MM.1S (cell line): ENCODE results near the gene TTC34.

Experiments
- DNase-seq: peaks from one replicate; pipeline ENCODE4 v3.0.0-alpha.2; 2015
- H2AFZ ChIP-seq: fragments of 300-600 bp; sonication (generic); 2 replicates; pipeline ENCODE4 v1.6.0; 2016; ENCODE audit warnings: antibody characterized with exemption, low read length
- H3F3A ChIP-seq: fragments of 300-600 bp; sonication (generic); 2 replicates; pipeline ENCODE4 v1.6.1; 2016; ENCODE audit warnings: mild to moderate bottlenecking, antibody characterized with exemption, low read length, moderate library complexity, mixed read lengths; ENCODE audit not compliant: insufficient read depth
- H3K27ac ChIP-seq: fragments of 300-600 bp; sonication (generic); 2 replicates; pipeline ENCODE4 v1.5.1; 2016; ENCODE audit warnings: mild to moderate bottlenecking, low read length
- H3K27me3 ChIP-seq: fragments of 300-600 bp; sonication (generic); replicated peaks from 2 replicates; pipeline ENCODE4 v1.6.0; 2016; ENCODE audit warnings: low read length; ENCODE audit not compliant: insufficient read depth
- H3K36me3 ChIP-seq: fragments of 300-600 bp; sonication (generic); replicated peaks from 2 replicates; pipeline ENCODE4 v1.6.1; 2016; ENCODE audit warnings: mild to moderate bottlenecking, low read length, mixed read lengths; ENCODE audit not compliant: insufficient read depth
- H3K4me1 ChIP-seq: fragments of 300-600 bp; sonication (generic); 2 replicates; pipeline ENCODE4 v1.6.1; 2016; ENCODE audit warnings: low read length, mixed read lengths
- H3K4me2 ChIP-seq: fragments of 300-600 bp; sonication (generic); 2 replicates; pipeline ENCODE4 v1.6.0; 2016; ENCODE audit warnings: low read depth, low read length
- H3K4me3 ChIP-seq: fragments of 300-600 bp; sonication (generic); 2 replicates; pipeline ENCODE4 v1.5.1; 2016; ENCODE audit warnings: low read length, mixed read lengths
- H3K79me2 ChIP-seq: fragments of 300-600 bp; sonication (generic); 2 replicates; pipeline ENCODE4 v1.6.1; 2016; ENCODE audit warnings: mixed run types, low read length, mixed read lengths
- H3K9ac ChIP-seq: fragments of 300-600 bp; sonication (generic); 2 replicates; pipeline ENCODE4 v1.6.1; 2016; ENCODE audit warnings: low read length, mixed read lengths
- H3K9me2 ChIP-seq: fragments of 300-600 bp; sonication (generic); replicated peaks from 2 replicates; pipeline ENCODE4 v1.6.1; 2016; ENCODE audit warnings: mild to moderate bottlenecking, low read length, mixed read lengths; ENCODE audit not compliant: insufficient read depth
- H3K9me3 ChIP-seq: fragments of 300-600 bp; sonication (generic); replicated peaks from 2 replicates; pipeline ENCODE4 v1.6.1; 2016; ENCODE audit warnings: mild to moderate bottlenecking, low read length, mixed read lengths; ENCODE audit not compliant: insufficient read depth
- H4K20me1 ChIP-seq: fragments of 300-600 bp; sonication (generic); 2 replicates; pipeline ENCODE4 v1.6.1; 2016; ENCODE audit warnings: mild to moderate bottlenecking, low read length, moderate library complexity, mixed read lengths; ENCODE audit not compliant: insufficient read depth
- EZH2 ChIP-seq: fragments of 300-600 bp; sonication (generic); optimal IDR thresholded peaks from 2 replicates; pipeline ENCODE3; 2017; ENCODE audit warnings: low read depth, mild to moderate bottlenecking, antibody characterized with exemption, low read length, mixed read lengths
- EZH2phosphoT487 ChIP-seq: fragments of 300-600 bp; sonication (generic); IDR thresholded peaks from 2 replicates; pipeline ENCODE4 v1.6.1; 2018; ENCODE audit warnings: antibody characterized with exemption, low read length
- TF ChIP-seq, protein P1 (sequence below): fragments of 300-600 bp; sonication (generic); IDR thresholded peaks from 2 replicates; pipeline ENCODE4 v1.5.1; 2016; ENCODE audit warnings: antibody characterized with exemption, low read length, mixed read lengths

Gene TTC34

DNA sequence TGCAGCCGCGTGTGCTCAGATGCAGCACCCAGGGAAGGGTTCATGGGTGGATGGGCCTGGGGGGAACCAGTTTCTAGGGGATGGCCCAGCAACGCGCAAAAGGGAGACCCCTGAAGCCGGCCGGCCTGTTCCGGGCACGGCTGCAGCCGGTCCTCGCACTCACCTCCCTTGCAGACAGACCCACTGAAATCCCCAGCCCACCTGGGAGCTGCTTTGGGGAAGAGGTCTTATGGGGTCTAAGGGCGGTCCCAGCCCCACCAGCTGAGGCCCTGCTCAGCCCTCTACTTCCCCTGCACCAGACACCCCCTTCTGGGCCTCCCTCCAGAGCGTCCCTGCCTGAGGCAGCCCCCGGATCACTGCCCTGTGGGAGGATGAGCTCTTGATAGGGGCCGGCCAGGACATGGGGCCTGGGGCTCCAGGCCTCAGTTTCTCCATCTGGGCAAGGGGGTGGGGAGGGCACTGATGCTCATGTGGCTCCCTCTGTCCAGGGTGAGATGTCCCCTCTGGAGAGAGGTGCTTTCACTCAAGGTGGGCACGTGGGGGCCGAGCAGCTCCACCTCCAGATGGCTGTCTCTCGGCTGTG lies 20.0 kb upstream of the TTC34 start:
- no peak overlapping the region for H2AFZ ChIP-seq
- no peaks in the 10 kb centered on the region for H3K4me1 ChIP-seq
- H3K79me2 ChIP-seq = no peaks in the 10 kb centered on the region
- no peaks in the 10 kb centered on the region for H3K36me3 ChIP-seq
- H3K27me3 ChIP-seq = peaks cover 79% of the 10 kb centered on the region
- H3F3A ChIP-seq = no peaks in the 10 kb centered on the region
- TF ChIP-seq EZH2 (no peak), EZH2phosphoT487 (no peak)
- TF ChIP-seq, protein P1, sequence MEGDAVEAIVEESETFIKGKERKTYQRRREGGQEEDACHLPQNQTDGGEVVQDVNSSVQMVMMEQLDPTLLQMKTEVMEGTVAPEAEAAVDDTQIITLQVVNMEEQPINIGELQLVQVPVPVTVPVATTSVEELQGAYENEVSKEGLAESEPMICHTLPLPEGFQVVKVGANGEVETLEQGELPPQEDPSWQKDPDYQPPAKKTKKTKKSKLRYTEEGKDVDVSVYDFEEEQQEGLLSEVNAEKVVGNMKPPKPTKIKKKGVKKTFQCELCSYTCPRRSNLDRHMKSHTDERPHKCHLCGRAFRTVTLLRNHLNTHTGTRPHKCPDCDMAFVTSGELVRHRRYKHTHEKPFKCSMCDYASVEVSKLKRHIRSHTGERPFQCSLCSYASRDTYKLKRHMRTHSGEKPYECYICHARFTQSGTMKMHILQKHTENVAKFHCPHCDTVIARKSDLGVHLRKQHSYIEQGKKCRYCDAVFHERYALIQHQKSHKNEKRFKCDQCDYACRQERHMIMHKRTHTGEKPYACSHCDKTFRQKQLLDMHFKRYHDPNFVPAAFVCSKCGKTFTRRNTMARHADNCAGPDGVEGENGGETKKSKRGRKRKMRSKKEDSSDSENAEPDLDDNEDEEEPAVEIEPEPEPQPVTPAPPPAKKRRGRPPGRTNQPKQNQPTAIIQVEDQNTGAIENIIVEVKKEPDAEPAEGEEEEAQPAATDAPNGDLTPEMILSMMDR = no peak
- H3K4me3 ChIP-seq = no peak overlapping the region
- no peak overlapping the region for H3K27ac ChIP-seq
- no peak overlapping the region for H3K4me2 ChIP-seq
- no peaks in the 10 kb centered on the region for H3K9me2 ChIP-seq
- no peaks in the 10 kb centered on the region for H4K20me1 ChIP-seq
- H3K9me3 ChIP-seq = no peaks in the 10 kb centered on the region
- DNase-seq = no peak
- no peak overlapping the region for H3K9ac ChIP-seq

DNA sequence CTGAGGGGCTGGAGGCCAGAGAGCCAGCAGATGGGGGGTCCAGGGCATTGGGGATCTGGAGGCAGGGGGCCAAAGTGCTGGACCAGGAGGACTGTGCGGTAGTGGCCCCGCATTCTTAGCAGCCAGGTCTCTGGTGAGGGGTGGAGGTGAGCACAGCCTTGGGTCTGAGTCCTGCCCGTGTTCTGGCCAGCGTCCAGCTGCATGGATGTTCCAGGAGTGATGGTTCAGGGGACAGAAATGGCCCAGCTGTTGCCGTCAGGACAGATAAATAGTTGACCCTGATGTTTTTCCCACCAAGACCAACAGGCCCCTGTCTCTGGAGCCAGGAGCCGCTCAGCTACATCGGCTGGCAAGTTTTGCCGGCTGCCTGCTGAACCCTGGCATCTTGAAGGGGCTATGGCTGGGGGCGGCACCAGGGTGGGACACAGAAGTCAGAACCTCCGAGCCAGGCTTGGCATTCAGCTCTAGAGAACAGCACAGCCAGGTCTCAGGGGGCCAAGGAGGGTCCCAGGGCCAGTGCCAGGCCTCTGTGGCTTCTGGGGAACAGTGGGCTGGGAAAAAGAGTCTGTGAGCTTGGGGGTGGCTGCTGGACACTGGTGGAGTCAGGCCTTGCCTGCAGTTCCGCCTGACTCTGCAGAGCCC lies 19.4 kb upstream of the TTC34 start:
- Histone ChIP-seq H3K9me2 (no peaks in the 10 kb centered on the region), H3K9me3 (no peaks in the 10 kb centered on the region), H2AFZ (no peak overlapping the region), H3K4me3 (no peak overlapping the region), H4K20me1 (no peaks in the 10 kb centered on the region), H3K4me2 (no peak overlapping the region), H3K27ac (no peak overlapping the region), H3F3A (no peaks in the 10 kb centered on the region), H3K36me3 (no peaks in the 10 kb centered on the region), H3K27me3 (peaks cover 80% of the 10 kb centered on the region), H3K4me1 (no peaks in the 10 kb centered on the region), H3K9ac (no peak overlapping the region), H3K79me2 (no peaks in the 10 kb centered on the region)
- TF ChIP-seq EZH2 (no peak), EZH2phosphoT487 (no peak)
- TF ChIP-seq, protein P1 = no peak
- no peak for DNase-seq

DNA sequence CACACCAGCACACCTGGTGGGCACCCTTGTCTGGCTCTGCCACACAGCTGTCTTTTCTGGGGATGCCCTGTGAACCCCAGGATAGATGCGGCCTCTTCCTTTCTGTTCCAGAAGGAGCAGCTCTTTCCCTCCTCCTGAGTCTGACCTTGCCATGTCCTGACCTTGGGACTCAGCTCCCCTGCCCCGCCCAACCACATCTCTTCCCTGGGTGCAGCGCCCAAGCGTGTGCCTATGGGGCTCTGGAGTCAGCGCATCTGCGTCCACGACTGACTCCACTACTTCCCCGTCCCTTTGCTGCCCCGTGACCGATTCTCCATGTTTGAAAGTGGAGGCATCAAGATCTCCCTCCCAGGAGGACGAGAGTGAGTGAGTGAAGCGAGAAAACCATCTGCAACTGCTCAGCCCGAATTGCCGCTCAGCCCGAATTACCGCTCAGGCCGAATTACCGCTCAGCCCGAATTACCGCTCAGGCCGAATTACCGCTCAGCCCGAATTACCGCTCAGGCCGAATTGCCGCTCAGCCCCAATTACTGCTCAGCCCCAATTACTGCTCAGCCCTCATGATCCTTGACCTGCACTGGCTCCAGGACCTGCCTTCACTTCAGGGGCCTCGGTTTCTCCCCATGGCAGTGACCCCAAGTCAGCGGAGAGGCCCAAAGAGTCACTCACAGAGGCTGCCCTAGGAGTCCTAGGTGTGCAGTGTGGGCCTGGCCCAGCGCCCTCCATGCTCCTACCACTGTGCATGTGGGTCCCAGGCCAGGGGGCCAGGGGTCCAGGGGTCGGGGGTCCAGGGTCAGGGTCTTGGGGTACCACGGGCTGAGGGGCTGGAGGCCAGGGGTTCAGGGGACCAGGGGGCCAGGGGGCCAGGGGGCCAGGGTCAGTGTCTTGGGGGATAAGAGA lies 18.6 kb upstream of the TTC34 start:
- no peak overlapping the region for H3K4me2 ChIP-seq
- H3K4me1 ChIP-seq = no peaks in the 10 kb centered on the region
- H3F3A ChIP-seq = no peaks in the 10 kb centered on the region
- no peak overlapping the region for H3K4me3 ChIP-seq
- no peak overlapping the region for H3K9ac ChIP-seq
- H3K36me3 ChIP-seq = no peaks in the 10 kb centered on the region
- no peaks in the 10 kb centered on the region for H4K20me1 ChIP-seq
- no peaks in the 10 kb centered on the region for H3K9me3 ChIP-seq
- no peak overlapping the region for H3K27ac ChIP-seq
- H3K79me2 ChIP-seq = no peaks in the 10 kb centered on the region
- H2AFZ ChIP-seq = no peak overlapping the region
- peaks cover 80% of the 10 kb centered on the region for H3K27me3 ChIP-seq
- no peaks in the 10 kb centered on the region for H3K9me2 ChIP-seq
- TF ChIP-seq EZH2phosphoT487 = no peak
- TF ChIP-seq, protein P1 = no peak
- no peak for TF ChIP-seq EZH2
- DNase-seq = no peak
